MG63 (cell line): ENCODE data around the gene RHOH. TPM values are rescaled to one million over a fixed set of nuclear protein-coding genes. Genes with fewer than 3 reads are reported as not detected.

Source experiments
- DNase-seq: peaks from one replicate; pipeline ENCODE4 v3.0.0-alpha.2; 2020
- H3K27me3 ChIP-seq: fragments of 250-450 bp; sonication (Bioruptor Pico); 2 replicates; pipeline ENCODE4 v1.5.1; 2020; ENCODE audit warnings: mild to moderate bottlenecking, moderate library complexity
- H3K36me3 ChIP-seq: fragments of 250-450 bp; sonication (Bioruptor Pico); 2 replicates; pipeline ENCODE4 v1.5.1; 2020; ENCODE audit warnings: mild to moderate bottlenecking, moderate library complexity
- H3K4me3 ChIP-seq: fragments of 250-450 bp; sonication (Bioruptor Pico); 2 replicates; pipeline ENCODE4 v1.5.1; 2020; ENCODE audit warnings: mild to moderate bottlenecking, moderate library complexity
- H3K9me3 ChIP-seq: fragments of 250-450 bp; sonication (Bioruptor Pico); 2 replicates; pipeline ENCODE4 v1.5.1; 2020; ENCODE audit warnings: mild to moderate bottlenecking, moderate library complexity
- total RNA-seq: library from RNA; depleted of rRNA; stranded (reverse); fragments of >200 nt; shearing (Covaris generic); gene quantifications from 2 replicates; pipeline ENCODE4 v1.2.3, GENCODE V29; 2014; ENCODE audit warnings: low replicate concordance

Gene RHOH
- total RNA-seq, 1 experiment from 2014 or later: not detected

DNA sequence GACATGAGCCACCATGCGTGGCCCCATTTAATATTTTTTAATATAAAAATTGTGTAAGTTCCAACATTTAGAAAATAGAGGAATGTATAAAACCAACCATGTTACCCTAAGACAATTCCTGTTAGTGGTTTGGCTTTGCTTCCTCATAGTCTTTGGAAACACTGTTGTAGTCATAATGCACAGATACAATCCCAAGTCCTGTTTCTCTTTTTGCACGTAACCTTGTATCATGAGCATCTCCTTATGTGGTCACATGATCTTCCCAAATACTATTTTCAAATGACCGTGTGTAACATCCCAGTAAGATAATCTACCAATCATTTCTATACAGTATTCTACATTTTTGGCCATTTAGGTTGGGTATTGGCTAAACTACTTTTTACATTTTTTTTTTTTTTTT is 13.9 kb upstream of the RHOH start:
- no peaks in the 10 kb centered on the region for H3K36me3 ChIP-seq
- DNase-seq: no peak

DNA sequence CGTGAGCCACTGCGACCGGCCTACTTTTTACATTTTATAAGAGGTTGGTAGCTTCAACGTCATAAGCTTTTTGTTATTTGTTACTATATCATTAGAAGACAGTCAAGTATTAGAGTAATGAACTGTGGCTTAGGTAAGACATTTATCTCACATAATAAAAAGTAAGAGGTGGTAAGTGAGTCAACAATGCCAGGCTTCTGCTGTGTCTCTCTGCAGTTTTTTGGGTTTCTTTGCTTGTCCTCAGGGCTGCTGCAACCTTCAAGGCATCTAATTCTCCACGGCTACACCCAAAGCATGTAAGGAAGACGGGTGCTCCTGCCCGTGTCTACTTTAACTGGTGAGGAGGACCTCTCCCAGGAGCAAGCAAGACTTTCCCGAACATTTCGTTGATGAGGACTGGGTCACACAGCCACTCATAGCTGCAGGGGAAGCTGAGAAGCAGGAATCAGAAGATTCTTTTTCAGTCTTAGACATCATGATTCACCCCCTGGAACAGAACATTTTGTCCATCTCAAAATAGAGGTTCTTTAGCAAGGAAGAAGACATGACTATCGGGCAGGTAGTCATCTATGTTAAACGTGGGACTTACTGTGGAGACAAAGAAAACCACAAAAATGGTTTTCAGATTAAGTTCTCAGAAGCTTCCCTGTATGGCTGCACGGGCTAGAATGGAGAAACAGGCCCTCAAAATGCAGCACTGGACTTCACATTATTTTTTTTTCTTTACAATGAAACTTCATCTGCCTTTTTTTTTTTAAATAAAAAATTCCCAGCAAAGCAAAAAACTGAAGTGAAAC is 13.0 kb upstream of the RHOH start:
- no peak for DNase-seq
- no peaks in the 10 kb centered on the region for H3K27me3 ChIP-seq
- H3K9me3 ChIP-seq: no peaks in the 10 kb centered on the region
- H3K4me3 ChIP-seq: no peak overlapping the region
- no peaks in the 10 kb centered on the region for H3K36me3 ChIP-seq

More for the DNA sequence above, 13.9 kb upstream of the RHOH start:
- Histone ChIP-seq H3K4me3 (no peak overlapping the region), H3K27me3 (no peaks in the 10 kb centered on the region), H3K9me3 (no peaks in the 10 kb centered on the region)

DNA sequence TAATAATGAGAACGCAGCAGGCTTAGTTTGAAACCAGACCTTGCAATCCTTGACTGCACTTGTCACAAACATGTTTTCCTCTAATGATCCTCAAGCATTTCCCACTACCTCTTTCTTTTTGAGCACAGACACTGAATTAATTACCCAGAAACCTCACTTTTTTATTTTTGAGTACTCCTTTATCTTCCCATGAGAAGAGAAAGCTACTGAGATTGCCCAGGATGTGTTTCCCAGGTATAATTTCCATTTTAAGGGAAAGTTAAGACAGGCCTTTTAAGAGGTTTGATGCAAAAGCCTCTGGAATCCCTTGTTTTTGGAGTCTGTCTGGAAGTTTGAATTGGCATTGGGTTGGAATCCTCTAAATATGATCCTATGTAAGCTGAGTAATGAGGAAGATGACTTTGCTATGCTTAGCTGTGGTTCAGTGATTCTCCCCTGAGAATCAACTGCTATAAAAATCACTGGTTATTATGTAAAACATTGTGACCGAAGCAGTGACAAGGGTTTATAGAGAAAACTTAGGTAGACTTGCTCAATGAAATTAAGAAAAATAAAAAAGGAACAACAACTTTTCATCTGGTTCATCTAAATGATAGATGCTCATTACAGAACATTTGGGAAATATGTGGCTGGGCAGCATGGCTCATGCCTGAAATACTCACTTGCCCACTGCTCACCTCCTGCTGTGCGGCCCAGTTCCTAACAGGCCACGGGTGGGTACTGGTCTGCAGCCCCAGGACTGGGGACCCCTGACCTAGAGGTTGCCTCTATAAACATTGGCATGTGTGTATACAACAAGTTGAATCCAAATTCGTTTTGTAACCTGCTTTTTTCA is 10.8 kb upstream of the RHOH start:
- Histone ChIP-seq H3K9me3 (no peaks in the 10 kb centered on the region), H3K4me3 (no peak overlapping the region), H3K27me3 (no peaks in the 10 kb centered on the region), H3K36me3 (no peaks in the 10 kb centered on the region)
- DNase-seq: no peak

DNA sequence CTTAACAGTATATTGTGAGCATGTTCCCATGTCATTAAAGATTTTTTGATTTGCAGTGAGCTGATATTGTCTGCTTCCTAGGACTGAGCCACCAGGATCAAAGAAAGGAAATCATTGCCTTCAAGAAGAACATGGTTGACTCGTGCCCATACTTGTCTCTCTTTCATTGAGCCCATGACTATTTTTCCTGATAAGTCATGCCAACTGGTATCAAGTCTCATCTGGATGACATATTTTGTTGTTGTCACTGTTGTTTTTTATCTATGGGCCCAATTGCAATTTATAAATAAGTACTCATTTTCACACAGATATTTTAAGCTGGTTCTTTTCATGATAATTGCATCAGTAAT is 10.2 kb upstream of the RHOH start:
- no peak overlapping the region for H3K4me3 ChIP-seq
- no peaks in the 10 kb centered on the region for H3K9me3 ChIP-seq
- no peaks in the 10 kb centered on the region for H3K36me3 ChIP-seq
- DNase-seq: no peak
- no peaks in the 10 kb centered on the region for H3K27me3 ChIP-seq

DNA sequence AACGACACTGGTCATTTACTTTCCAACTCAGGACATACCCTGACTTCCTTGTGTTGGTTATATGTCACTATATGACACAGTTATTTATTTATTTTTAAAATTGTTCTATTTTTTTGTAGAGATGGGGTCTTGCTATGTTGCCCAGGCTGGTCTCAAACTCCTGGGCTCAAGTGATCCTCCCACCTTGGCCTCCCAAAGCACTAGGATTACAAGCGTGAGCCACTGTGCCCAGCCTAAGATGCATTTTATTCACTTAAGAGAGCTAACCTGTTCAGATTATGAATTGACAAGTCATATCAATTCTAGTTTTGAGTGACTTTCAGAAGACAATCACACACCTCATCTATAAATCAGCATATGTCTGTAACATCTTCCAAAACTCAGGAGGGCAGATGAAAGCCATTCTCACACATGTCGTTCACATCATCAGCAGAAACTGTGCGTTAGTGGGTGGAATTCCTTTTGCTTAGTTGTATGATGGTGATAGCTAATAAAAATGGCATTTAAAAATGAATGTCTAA is 9.4 kb upstream of the RHOH start:
- Histone ChIP-seq H3K4me3 (no peak overlapping the region), H3K9me3 (no peaks in the 10 kb centered on the region), H3K27me3 (no peaks in the 10 kb centered on the region), H3K36me3 (no peaks in the 10 kb centered on the region)
- DNase-seq: no peak

DNA sequence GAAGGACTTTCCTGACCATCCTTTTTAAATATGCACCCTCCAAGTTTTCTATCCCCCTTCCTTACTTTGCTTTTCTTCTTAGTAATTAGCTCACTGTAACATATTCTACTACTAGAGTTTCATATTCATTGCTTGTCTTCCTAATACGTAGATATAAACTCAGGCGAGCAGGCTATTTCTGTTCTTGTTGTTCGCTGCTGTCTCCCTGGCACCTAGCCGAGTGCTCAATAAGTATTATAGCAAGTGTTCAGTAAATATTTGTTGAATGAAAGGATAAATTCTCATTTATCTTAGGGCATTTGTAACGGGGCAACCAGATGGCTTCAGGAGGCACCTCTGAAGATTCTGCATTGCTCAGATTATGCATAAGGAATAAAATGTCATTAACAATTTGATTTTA is 6.8 kb upstream of the RHOH start:
- Histone ChIP-seq H3K9me3 (no peaks in the 10 kb centered on the region), H3K4me3 (no peak overlapping the region), H3K27me3 (no peaks in the 10 kb centered on the region), H3K36me3 (no peaks in the 10 kb centered on the region)
- DNase-seq: no peak

DNA sequence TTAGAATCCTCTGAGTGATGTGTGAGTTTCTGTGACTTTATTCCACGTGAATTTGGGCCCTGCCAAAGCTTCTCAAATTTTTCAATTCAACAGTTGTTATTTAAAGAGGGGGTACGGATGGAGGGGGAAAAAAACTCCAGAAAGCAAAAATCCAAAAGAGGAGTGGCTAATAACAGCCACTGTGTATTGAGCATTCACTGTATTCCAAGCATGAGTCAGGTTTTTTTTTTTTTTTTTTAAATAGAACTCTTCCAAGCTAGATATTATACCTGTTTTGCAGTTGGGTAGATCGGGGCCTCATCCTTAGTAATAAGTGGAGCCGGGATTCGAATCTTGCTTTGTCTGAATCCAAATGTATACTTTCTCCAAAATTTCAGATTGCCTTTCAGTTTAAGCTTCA is 6.4 kb upstream of the RHOH start:
- Histone ChIP-seq H3K4me3 (no peak overlapping the region), H3K27me3 (no peaks in the 10 kb centered on the region), H3K36me3 (no peaks in the 10 kb centered on the region), H3K9me3 (no peaks in the 10 kb centered on the region)
- no peak for DNase-seq

DNA sequence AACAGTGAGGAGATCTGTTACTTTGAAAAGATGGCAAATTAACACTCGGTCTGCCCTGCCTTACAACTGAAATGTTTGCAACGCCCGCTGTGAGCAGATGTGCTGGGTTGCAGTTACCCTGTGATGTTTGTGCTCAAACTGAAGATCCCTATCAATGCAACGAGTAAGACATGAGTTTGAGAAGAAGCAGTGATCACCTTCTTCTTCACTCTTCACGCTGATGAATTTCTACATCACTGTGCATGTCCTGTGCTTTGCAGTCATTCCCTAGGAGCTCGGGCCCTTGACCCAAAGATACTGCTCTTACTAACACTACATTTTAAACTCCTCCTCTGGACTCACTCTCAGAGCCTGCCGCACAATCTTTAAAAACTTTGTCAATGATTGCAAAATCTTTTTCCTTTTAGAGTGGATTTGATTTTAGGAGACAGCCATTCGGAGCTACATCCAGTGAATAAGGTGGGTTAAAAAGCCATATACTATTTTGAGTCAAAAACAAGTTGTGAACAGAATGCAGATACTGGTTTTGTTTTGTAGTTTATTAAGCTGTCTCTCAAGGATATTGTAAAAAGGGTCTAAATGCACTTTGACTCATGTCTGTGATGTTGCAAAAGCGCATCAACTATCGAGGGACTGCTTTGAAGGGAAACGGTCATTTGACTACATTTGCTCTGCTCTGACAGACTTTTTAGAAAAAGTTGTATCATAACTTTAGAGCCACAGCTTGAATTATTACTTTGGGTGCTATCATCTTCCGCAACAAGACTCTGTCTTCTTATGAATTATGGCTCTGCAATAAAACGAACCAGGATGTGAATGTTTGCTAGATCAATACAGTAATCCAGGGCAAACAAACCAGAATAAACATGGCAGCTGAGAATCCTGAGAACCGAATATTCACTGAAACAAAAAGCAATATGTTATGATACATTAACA is 5.7 kb upstream of the RHOH start:
- Histone ChIP-seq H3K27me3 (no peaks in the 10 kb centered on the region), H3K9me3 (no peaks in the 10 kb centered on the region), H3K36me3 (no peaks in the 10 kb centered on the region), H3K4me3 (no peak overlapping the region)
- no peak for DNase-seq

DNA sequence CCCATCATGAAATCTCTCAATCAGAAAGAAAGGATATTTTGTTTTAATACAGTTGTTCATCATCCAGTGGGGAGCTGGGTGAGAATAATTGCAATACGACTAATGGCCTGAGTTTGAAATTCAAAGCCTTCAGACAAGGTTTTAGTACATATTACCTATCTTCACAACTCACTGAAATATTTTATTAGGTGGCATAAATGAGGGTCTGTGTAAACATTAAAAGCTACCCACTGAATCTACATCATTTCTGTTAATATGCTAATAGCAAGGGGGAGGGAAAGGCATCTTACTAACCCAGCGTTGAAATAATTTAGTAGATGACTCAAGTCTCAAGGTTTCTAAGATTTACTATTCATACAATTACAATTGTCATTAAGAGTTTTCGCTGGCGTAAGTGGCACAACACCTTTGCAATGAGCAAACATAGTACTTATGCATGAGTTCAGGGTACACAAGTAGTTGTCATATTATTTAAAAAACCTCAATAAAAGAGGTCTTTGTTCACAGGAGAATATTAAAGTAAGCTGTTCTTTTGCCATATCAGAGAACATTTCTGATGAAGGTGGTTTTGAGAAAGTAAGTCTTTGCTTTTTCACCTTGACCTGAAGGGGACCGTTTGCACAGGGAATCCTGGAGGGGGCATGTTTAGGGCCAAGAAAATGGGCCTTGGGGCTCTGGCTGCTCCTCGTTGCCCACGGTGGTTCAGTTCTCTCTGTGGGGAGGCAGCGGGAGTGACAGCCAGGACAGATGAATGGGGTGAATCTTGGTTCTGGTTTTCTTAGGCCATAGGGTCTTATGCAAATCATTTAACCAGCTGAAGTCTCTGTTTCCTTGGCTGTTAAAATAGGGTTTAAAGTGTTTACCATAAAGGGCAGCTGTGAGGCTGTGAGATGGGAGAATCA is 4.5 kb upstream of the RHOH start:
- no peaks in the 10 kb centered on the region for H3K9me3 ChIP-seq
- no peak for DNase-seq
- no peaks in the 10 kb centered on the region for H3K27me3 ChIP-seq
- H3K36me3 ChIP-seq: no peaks in the 10 kb centered on the region
- no peak overlapping the region for H3K4me3 ChIP-seq

DNA sequence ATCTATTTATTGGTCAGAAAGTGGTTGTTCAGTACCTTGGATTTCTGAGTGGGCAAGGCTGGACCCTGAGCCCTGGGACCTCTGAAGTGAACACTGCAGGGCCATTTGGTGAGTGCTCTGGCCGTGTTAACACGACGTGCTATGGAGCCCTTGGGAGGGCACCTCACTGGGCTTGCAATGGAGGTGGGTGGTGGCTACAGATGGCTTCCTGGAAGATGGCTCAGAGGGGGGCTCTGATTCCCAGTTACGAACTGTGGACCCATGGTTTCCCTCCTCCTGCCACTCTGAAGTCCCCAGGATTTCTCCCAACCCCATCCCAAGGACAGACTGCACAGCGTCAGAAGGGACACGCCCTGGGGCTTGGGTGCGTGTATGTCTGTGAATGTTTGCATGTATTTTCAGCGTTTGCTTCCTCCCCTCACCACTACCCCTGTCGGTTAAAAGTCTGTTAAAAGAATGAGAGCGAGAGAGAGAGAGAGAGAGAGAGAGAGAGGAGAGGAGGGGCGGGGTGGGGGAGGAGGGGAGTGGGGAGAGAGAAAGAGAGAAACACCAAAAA is 3.7 kb upstream of the RHOH start:
- no peaks in the 10 kb centered on the region for H3K9me3 ChIP-seq
- no peak for DNase-seq
- no peaks in the 10 kb centered on the region for H3K27me3 ChIP-seq
- no peak overlapping the region for H3K4me3 ChIP-seq
- H3K36me3 ChIP-seq: no peaks in the 10 kb centered on the region

DNA sequence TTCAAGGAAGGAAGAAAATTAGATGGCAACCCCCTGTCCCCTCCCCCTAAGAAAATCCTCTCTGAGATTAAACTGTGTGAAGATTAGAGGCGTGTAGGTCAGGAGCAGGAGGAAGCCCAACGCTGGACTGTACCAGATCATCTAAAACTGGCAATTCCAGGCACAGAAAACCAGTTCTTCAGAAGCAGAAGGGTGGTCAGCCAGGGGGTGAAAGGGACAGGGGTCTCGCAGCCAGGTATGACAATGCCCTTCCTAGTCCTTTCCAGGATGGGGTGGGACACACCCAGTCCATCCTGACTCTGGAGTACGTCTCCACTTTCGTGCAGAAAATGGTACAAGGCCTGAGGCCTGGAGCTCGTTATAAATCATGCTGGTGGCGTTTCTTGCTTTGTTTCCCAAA is 3.3 kb upstream of the RHOH start:
- no peaks in the 10 kb centered on the region for H3K9me3 ChIP-seq
- no peak for DNase-seq
- H3K36me3 ChIP-seq: no peaks in the 10 kb centered on the region
- H3K27me3 ChIP-seq: no peaks in the 10 kb centered on the region
- no peak overlapping the region for H3K4me3 ChIP-seq

DNA sequence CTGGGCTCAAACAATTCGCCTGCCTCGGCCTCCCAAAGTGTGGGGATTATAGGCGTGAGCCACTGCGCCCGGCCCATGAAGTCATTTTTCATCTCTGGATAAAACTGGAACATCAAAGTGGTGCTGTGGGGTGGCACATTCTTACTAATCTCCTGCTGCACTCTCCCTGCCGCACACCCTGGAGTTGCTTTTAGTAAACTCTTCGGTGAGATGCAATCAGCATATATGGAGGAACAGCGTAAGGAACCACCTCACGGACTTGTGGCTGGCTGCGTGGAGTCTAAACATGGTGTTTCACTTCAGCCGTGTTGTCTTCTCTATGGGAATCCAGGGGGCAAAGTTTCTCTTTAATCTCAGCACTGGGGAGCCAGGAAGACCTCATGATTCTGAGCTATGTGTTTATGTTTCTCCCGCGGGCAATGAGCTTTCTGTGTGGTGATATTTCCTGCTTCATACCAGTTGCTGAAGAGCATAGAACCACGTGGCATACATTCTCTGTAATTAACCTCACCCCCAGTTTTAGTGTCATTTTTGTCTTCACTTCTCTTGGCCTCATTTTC is 2.1 kb upstream of the RHOH start:
- no peaks in the 10 kb centered on the region for H3K36me3 ChIP-seq
- H3K27me3 ChIP-seq: no peaks in the 10 kb centered on the region
- no peak overlapping the region for H3K4me3 ChIP-seq
- DNase-seq: no peak
- H3K9me3 ChIP-seq: no peaks in the 10 kb centered on the region

DNA sequence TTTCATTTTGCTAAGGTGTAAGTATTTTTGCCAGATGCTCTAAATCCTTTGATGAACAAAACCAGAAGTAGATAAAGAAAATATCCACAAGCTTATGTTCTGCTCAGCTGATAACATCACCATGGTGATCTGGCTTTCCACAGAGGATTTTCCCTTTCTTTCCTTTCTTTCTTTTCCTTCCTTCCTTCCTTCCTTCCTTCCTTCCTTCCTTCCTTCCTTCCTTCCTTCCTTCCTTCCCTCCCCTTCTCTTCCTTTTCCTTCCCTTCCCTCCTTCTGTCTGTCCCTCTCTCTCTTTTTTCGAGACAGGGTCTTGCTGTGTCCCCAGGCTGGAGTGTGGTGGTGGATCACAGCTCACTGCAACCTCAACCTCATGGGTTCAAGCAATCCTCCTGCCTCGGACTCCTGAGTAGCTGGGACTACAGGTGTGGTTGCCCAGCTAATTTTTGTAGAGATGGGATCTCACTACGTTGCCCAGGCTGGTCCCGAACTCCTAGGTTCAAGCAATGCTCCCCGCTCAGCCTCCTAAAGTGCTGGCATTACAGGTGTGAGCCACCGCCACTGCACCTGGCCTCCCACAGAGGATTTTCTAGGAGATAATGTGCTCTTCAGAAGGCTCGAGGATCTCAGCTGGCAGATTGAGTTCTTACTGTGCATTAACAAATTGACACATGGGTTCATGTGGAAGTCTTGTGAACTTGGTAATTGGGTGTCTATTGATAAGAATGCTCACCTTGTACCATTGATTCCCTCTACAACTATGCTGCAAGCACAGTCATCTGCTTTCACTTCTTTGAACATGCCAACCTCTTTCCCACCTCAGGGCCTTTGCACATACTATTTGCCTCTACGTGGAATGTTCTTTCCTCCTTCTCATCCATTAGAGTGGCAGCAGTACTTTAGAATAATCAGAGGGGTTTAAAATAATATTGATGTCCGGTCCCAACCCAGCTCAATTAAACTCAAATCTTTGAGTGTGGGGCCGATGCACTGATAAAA is 1.4 kb upstream of the RHOH start:
- no peak for DNase-seq
- no peak overlapping the region for H3K4me3 ChIP-seq

DNA sequence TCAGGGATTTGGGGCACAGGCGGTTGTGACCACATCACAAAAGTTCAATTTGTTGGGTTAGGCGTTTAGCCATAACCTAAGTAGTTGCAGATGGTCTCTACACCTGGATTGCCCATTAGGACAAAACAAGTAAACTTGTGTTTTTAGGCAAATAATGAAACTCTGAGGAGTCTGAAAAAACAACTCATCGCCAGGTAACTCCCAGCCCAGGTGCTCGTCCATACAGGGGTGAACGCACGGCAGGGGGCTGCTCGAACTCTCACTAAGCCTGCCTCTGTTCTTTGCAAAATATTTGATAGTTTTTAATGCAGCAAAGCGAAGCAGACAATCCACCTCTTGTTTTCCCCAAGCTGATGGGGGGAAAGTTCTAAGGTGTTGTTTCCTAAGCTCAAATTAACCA is 559 bp upstream of the RHOH start:
- no peak for DNase-seq
- no peaks in the 10 kb centered on the region for H3K27me3 ChIP-seq
- H3K4me3 ChIP-seq: no peak overlapping the region
- H3K9me3 ChIP-seq: no peaks in the 10 kb centered on the region
- no peaks in the 10 kb centered on the region for H3K36me3 ChIP-seq

More for the DNA sequence above, 1.4 kb upstream of the RHOH start:
- Histone ChIP-seq H3K9me3 (no peaks in the 10 kb centered on the region), H3K36me3 (no peaks in the 10 kb centered on the region), H3K27me3 (no peaks in the 10 kb centered on the region)
